Stomach (tissue), 4 donors: ENCODE data around the gene HADHB.

Experiments
- CTCF ChIP-seq, 7 experiments: fragments of 450-650 bp in 4 of 7; fragments of 200-600 bp in 3 of 7; sonication (generic) in 3 of 7; IDR thresholded peaks; one replicate each; pipeline ENCODE4 v1.5.1; 2016 to 2019; ENCODE audit warnings: antibody characterized with exemption in 7 of 7, control low read depth in 2 of 7, mild to moderate bottlenecking in 1 of 7
- EP300 ChIP-seq: sonication (generic); formaldehyde crosslinking; IDR thresholded peaks from one replicate; pipeline ENCODE4 v1.6.1; 2017; ENCODE audit warnings: antibody characterized with exemption

GRCh38 chr2:26284132-26284531 lies 39.4 kb downstream of the HADHB start:
- TF ChIP-seq CTCF (IDR thresholded peaks at IDR 0.05) (no peak), EP300 (no peak)
